ENCODE data around the gene AHNAK. TPM values are rescaled to one million over a fixed set of nuclear protein-coding genes. Genes with fewer than 3 reads are reported as not detected.

AHNAK gene
- total RNA-seq, 4 donors from 2014 or later: 1,348 to 2,181 (median 1,745) TPM

DNA sequence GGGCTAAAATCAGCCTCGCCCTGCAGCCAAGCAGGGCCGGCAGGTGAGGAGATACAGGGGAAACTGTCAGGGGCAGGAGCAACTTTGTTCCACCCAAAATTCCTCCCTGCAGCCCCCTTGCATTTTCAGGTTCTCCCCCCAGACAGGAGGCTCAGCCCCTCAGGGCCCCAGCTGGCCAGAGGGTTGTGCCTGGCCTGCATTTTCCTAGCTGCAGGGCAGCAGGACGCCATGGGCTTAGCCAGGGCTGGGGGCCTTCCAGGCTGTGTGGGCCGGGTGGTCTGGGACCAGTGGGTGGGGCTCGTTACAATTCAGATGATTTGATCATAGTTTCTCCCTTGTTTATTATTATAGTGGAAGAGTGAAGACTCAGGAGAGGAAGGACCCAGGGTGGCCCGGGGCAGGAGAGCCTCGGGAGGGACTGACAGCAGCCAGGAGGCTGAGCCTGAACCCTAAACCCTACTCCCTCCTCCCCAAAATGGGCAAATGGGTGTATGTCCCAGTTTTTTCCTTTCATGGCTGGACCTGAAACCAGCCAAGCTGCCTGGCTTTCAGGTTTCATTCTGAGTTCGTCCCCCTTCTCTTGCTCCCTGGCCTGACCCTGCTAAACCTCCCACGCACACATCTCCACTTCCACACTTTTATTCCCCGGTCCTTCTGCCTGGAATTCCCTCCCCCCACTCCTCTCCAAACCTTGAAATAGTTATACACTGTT is 40.0 kb downstream of the AHNAK start:
- H3K4me1 ChIP-seq: peaks cover 6 to 95% (median 45%) of the 10 kb centered on the region in 3 donors
- H3K27me3 ChIP-seq: no peaks in the 10 kb centered on the region
- no peaks in the 10 kb centered on the region for H3K9me3 ChIP-seq
- ATAC-seq: no peak
- no peaks in the 10 kb centered on the region for H3K36me3 ChIP-seq
- 35 to 36% methylated on average over 2 to 4 of the region's 10 CpGs for WGBS, 2 donors (ENCODE audit: low coverage in 1 of 2)
- peak overlapping the region in 3 of 4 donors; percentile 79 to 86 (median 85) for H3K27ac ChIP-seq
- H3K4me3 ChIP-seq: no peak overlapping the region
- TF ChIP-seq EP300 (IDR thresholded peaks at IDR 0.05): no peak
- no peak for TF ChIP-seq POLR2A (IDR thresholded peaks at IDR 0.05)
- TF ChIP-seq, protein P1, sequence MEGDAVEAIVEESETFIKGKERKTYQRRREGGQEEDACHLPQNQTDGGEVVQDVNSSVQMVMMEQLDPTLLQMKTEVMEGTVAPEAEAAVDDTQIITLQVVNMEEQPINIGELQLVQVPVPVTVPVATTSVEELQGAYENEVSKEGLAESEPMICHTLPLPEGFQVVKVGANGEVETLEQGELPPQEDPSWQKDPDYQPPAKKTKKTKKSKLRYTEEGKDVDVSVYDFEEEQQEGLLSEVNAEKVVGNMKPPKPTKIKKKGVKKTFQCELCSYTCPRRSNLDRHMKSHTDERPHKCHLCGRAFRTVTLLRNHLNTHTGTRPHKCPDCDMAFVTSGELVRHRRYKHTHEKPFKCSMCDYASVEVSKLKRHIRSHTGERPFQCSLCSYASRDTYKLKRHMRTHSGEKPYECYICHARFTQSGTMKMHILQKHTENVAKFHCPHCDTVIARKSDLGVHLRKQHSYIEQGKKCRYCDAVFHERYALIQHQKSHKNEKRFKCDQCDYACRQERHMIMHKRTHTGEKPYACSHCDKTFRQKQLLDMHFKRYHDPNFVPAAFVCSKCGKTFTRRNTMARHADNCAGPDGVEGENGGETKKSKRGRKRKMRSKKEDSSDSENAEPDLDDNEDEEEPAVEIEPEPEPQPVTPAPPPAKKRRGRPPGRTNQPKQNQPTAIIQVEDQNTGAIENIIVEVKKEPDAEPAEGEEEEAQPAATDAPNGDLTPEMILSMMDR (IDR thresholded peaks at IDR 0.05): no peak
- peak; percentile 47 for TF ChIP-seq POLR2AphosphoS5 (IDR thresholded peaks at IDR 0.05)

DNA sequence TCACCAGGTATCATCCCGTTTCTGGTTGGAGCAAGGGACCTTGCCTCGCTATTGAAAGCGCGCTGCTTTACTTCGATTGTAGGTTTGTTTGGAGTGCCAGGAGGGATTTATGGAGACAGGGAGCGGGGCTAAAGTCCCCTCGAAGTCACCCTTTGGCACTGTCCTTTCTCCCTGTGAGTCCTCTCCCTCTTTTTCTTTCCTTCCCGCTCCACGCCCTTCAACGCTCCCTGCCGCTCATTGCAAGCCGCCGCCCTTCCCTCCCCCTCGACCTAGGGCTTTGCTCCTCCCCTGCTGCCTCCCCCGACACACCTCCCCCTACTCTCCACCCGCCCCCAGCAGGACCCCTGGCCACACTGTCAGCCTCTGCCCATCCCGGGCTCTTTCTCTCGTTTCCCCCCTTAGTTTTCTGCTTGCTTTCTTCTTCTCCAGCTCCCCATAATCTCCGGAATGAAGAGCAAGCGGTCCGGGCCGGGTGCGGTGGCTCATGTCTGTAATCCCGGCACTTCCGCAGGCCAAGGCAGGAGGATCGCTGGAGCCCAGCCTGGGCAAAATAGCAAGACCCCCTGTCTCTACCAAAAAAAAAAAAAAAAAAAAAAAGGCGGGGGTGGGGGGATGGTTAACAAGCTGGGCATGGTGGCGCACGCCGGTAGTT is 41.0 kb downstream of the AHNAK start:
- 34 to 36% methylated on average over 10 to 19 of the region's 30 CpGs for WGBS, 2 donors (ENCODE audit: low coverage in 1 of 2)
- no peaks in the 10 kb centered on the region for H3K36me3 ChIP-seq
- ATAC-seq: no peak
- H3K9me3 ChIP-seq: no peaks in the 10 kb centered on the region
- no peak for TF ChIP-seq POLR2A (IDR thresholded peaks at IDR 0.05)
- TF ChIP-seq POLR2AphosphoS5 (IDR thresholded peaks at IDR 0.05): no peak
- TF ChIP-seq, protein P1 (IDR thresholded peaks at IDR 0.05): peak in 1 of 4 experiments; percentile 1
- TF ChIP-seq EP300 (IDR thresholded peaks at IDR 0.05): no peak
- H3K4me3 ChIP-seq: peak overlapping the region; percentile 26 to 47
- H3K4me1 ChIP-seq: peaks cover 6 to 97% (median 48%) of the 10 kb centered on the region in 3 donors
- no peaks in the 10 kb centered on the region for H3K27me3 ChIP-seq
- H3K27ac ChIP-seq: peak overlapping the region; percentile 49 to 85 (median 79)

DNA sequence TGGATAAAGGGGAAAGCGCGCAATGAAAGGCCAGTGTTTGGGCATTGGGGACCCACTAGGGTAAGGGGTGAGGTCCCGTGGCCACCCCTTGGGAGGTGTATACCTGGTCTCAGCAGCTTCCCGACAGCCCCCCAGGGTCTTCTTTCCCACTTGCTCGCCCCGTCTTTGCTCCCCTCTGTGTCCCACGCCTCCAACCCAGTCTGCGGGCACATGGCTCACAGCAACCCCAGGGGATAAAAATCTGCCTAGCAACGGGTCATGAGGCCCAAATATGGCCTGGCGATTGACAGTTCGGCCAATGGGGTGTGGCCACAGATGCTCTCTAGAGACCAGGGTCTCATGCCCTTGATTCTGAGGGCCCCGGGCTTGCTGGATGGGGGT is 41.6 kb downstream of the AHNAK start:
- Histone ChIP-seq H3K36me3 (no peaks in the 10 kb centered on the region), H3K4me1 (peaks cover 6 to 97% (median 48%) of the 10 kb centered on the region in 3 donors), H3K9me3 (no peaks in the 10 kb centered on the region), H3K27me3 (no peaks in the 10 kb centered on the region), H3K27ac (peak overlapping the region; percentile 49 to 85 (median 79)), H3K4me3 (peak overlapping the region; percentile 26 to 47)
- no peak for ATAC-seq
- 33 to 80% methylated on average over 1 to 3 of the region's 12 CpGs for WGBS, 2 donors (ENCODE audit: low coverage in 1 of 2)
- TF ChIP-seq, protein P1 (IDR thresholded peaks at IDR 0.05): no peak
- TF ChIP-seq POLR2AphosphoS5 (IDR thresholded peaks at IDR 0.05): no peak
- TF ChIP-seq POLR2A (IDR thresholded peaks at IDR 0.05): no peak
- TF ChIP-seq EP300 (IDR thresholded peaks at IDR 0.05): no peak

DNA sequence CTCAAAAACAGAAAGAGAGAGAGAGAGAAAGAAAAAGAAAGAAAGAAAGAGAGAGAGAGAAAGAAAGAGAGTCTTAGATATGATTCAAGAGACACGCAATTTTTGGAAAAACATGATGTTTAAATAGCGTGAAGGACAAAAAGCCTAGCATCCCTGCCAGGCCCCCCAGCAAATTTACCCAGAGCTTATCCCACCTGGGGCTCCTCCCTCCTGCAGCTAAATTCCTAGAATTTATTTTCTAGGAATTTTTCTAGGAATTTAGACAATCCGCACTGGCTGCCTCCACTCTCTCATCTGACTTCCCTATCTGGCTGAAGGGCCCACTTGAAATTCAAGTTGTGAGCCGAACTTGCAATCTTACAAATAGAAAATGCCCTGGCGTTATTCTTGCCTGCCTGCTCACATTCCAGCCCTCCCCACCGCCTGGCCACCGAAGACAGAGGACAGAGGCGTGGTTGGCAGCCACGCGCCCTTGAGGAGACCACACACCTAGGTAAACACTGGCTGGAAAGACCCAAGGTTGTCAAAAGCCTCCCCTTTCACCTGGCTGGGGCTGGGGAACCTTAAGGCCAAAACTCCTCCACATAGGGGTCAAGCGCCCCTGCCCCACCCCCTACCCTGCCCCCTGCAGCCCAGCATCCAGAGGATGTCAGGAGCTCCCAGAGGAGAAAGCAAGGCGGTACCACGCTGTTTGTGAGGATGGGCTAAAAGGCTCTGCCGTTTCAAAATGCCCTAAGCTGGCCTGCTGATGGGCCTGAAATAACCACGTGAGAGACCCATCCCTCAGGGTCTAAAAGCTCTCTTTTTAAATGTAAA is 42.2 kb downstream of the AHNAK start:
- Histone ChIP-seq H3K27ac (peak overlapping the region in 3 of 4 donors; percentile 79 to 85 (median 79)), H3K4me3 (no peak overlapping the region), H3K4me1 (peaks cover 6 to 97% (median 48%) of the 10 kb centered on the region in 3 donors), H3K9me3 (no peaks in the 10 kb centered on the region), H3K36me3 (no peaks in the 10 kb centered on the region), H3K27me3 (no peaks in the 10 kb centered on the region)
- WGBS, 2 donors (ENCODE audit: low coverage in 1 of 2): 63 to 74% methylated on average over 6 of the region's 15 CpGs
- TF ChIP-seq POLR2A (IDR thresholded peaks at IDR 0.05) (no peak), POLR2AphosphoS5 (IDR thresholded peaks at IDR 0.05) (no peak), EP300 (IDR thresholded peaks at IDR 0.05) (no peak)
- TF ChIP-seq, protein P1 (IDR thresholded peaks at IDR 0.05): no peak
- ATAC-seq: no peak

Measured in gastroesophageal sphincter (tissue), 4 donors.